GM12891 (cell line): Measurements from ENCODE around the gene RDX.

Experiments used
- POLR2A ChIP-seq: IDR thresholded peaks from 2 replicates; pipeline ENCODE4 v1.6.1; 2011; ENCODE audit warnings: low read depth, low read length, control low read depth
- POLR2AphosphoS5 ChIP-seq: IDR thresholded peaks from 2 replicates; pipeline ENCODE4 v1.6.1; 2011; ENCODE audit warnings: low read depth, low read length, control low read depth
- SPI1 ChIP-seq: IDR thresholded peaks from 2 replicates; pipeline ENCODE4 v1.6.1; 2011; ENCODE audit warnings: low read depth, low read length, control low read depth
- TAF1 ChIP-seq: IDR thresholded peaks from 2 replicates; pipeline ENCODE4 v1.6.1; 2011; ENCODE audit warnings: low read depth, low read length, control low read depth

- TF ChIP-seq POLR2A (no peak), TAF1 (no peak), POLR2AphosphoS5 (no peak), SPI1 (no peak)
Observed at GRCh38 chr11:110168033-110168803, 128.2 kb downstream of the RDX start.
